Measurements from ENCODE around the gene GSPT1. TPM values are rescaled to one million over a fixed set of nuclear protein-coding genes. Genes with fewer than 3 reads are reported as not detected.
"Not testable (repeated sequence)": the region's sequence is repeated elsewhere in the genome, so short reads cannot be mapped to it uniquely, and the experiment has no call there.

Gene GSPT1
- total RNA-seq (100 to 1,000 TPM in 2 of 5 donors, 10 to 100 TPM in 3; 84.2 to 166 (median 92.5) TPM), total RNA-seq (147 to 513 (median 267) reads per million in 29 experiments)
- total RNA-seq (2013), result 84.3 TPM

- Histone ChIP-seq H3K27me3 (replicated peaks in 1 of 2; ENCODE audit: control insufficient read depth in 2 of 2, extremely low read depth in 1 of 2, insufficient read depth in 2 of 2, low read length in 1 of 2) (peaks cover 0 to 3% of the 10 kb centered on the region in 2 experiments), H3K27ac (ENCODE audit: low read length) (peak within 1 kb of the TSS; percentile 80), H3K9me3 (no peaks in the 10 kb centered on the region), H3K4me3 (ENCODE audit: control insufficient read depth in 1 of 2, extremely low read depth in 1 of 2, low read length in 1 of 2) (peak within 1 kb of the TSS; percentile 85 to 88), H3K36me3 (ENCODE audit: control insufficient read depth in 2 of 2, extremely low read depth in 1 of 2, insufficient read depth in 1 of 2, low read length in 1 of 2) (no peaks in the 10 kb centered on the region), H3K4me1 (ENCODE audit: control insufficient read depth in 1 of 2, extremely low read depth in 1 of 2, insufficient read depth in 2 of 2, low read length in 2 of 2) (peaks cover 21 to 26% of the 10 kb centered on the region in 2 experiments)
- 1% methylated on average over 75 of the region's 84 CpGs for WGBS (ENCODE audit: insufficient coverage)
- CTCF ChIA-PET, result interaction anchor here in 1 of 2 donors (0.9 to 1.5 kb wide), 2 partner anchors 64 to 660 kb away, joined by 3 to 4 read pairs; partner anchors contain the start of gene SOCS1
- Mint-ChIP-seq H3K4me1 (peaks cover 24 to 36% (median 32%) of the 10 kb centered on the region in 3 donors), H3K9me3 (no peaks in the 10 kb centered on the region), H3K27ac (peak within 1 kb of the TSS; percentile 91 to 97), H3K4me3 (peak within 1 kb of the TSS; percentile 89 to 93 (median 90)), H3K36me3 (no peaks in the 10 kb centered on the region), H3K27me3 (no peaks in the 10 kb centered on the region)
- ATAC-seq (replicated peaks in 1 of 4), result peak; percentile 88 to 95 (median 92)
- POLR2A ChIA-PET, result interaction anchor here (0.6 to 1.4 kb wide), 6 partner anchors 9 to 660 kb away, joined by 3 to 6 read pairs (median 4); no protein-coding TSS in a partner anchor
- DNase-seq, result peak; percentile 97 to 99 (median 99)
Observed at GRCh38 chr16:11915644-11916523, at the start of gene GSPT1. GSPT1 (minus strand) TSS chr16:11915956; CDS start chr16:11915720, 236 bp downstream.

GRCh38 chr16:11964761-11965551, 49.2 kb upstream of the GSPT1 start, which contains the start of gene TNFRSF17:
TNFRSF17 (plus strand) TSS chr16:11965210; CDS start chr16:11965325, 115 bp downstream.
- no peak for ATAC-seq (replicated peaks in 1 of 4)

GRCh38 chr16:11963706-11964105, 48.0 kb upstream of the GSPT1 start:
- no peaks in the 10 kb centered on the region for H3K4me1 ChIP-seq (ENCODE audit: control insufficient read depth in 1 of 2, extremely low read depth in 1 of 2, insufficient read depth in 2 of 2, low read length in 2 of 2)
- H3K27ac Mint-ChIP-seq, result no peak overlapping the region
- ATAC-seq (replicated peaks in 1 of 4), result no peak
- no peaks in the 10 kb centered on the region for H3K9me3 Mint-ChIP-seq
- H3K27ac ChIP-seq (ENCODE audit: low read length), result no peak overlapping the region
- no peaks in the 10 kb centered on the region for H3K9me3 ChIP-seq
- CTCF ChIA-PET, result no interaction called here
- H3K36me3 Mint-ChIP-seq, result no peaks in the 10 kb centered on the region
- H3K4me3 ChIP-seq (ENCODE audit: control insufficient read depth in 1 of 2, extremely low read depth in 1 of 2, low read length in 1 of 2), result no peak overlapping the region
- no peak overlapping the region for H3K4me3 Mint-ChIP-seq
- no CpG with 5 or more reads among the region's 6 CpGs for WGBS (ENCODE audit: insufficient coverage)
- POLR2A ChIA-PET, result interaction anchor here in 1 of 2 donors (0.6 kb wide), 1 partner anchor 215 kb away, joined by 3 read pairs; no protein-coding TSS in a partner anchor
- peaks cover 0 to 5% (median 0%) of the 10 kb centered on the region in 3 donors for H3K4me1 Mint-ChIP-seq
- peaks cover 0 to 3% of the 10 kb centered on the region in 2 donors for H3K27me3 Mint-ChIP-seq
- no peaks in the 10 kb centered on the region for H3K36me3 ChIP-seq (ENCODE audit: control insufficient read depth in 2 of 2, extremely low read depth in 1 of 2, insufficient read depth in 1 of 2, low read length in 1 of 2)
- no peak for DNase-seq
- H3K27me3 ChIP-seq (replicated peaks in 1 of 2; ENCODE audit: control insufficient read depth in 2 of 2, extremely low read depth in 1 of 2, insufficient read depth in 2 of 2, low read length in 1 of 2), result no peaks in the 10 kb centered on the region

More at GRCh38 chr16:11964761-11965551, 49.2 kb upstream of the GSPT1 start, which contains the start of gene TNFRSF17:
- H3K36me3 ChIP-seq (ENCODE audit: control insufficient read depth in 2 of 2, extremely low read depth in 1 of 2, insufficient read depth in 1 of 2, low read length in 1 of 2), result no peaks in the 10 kb centered on the region
- no peak for DNase-seq
- H3K9me3 ChIP-seq, result no peaks in the 10 kb centered on the region
- no peak within 1 kb of the TSS for H3K27ac ChIP-seq (ENCODE audit: low read length)
- WGBS (ENCODE audit: insufficient coverage), result 89% methylated on average over 5 of the region's 9 CpGs
- H3K27me3 ChIP-seq (replicated peaks in 1 of 2; ENCODE audit: control insufficient read depth in 2 of 2, extremely low read depth in 1 of 2, insufficient read depth in 2 of 2, low read length in 1 of 2), result no peaks in the 10 kb centered on the region
- Mint-ChIP-seq H3K36me3 (no peaks in the 10 kb centered on the region), H3K4me3 (no peak within 1 kb of the TSS), H3K27me3 (peaks cover 0 to 3% of the 10 kb centered on the region in 2 donors), H3K27ac (no peak within 1 kb of the TSS), H3K4me1 (peaks cover 0 to 5% (median 0%) of the 10 kb centered on the region in 3 donors), H3K9me3 (no peaks in the 10 kb centered on the region)
- H3K4me1 ChIP-seq (ENCODE audit: control insufficient read depth in 1 of 2, extremely low read depth in 1 of 2, insufficient read depth in 2 of 2, low read length in 2 of 2), result no peaks in the 10 kb centered on the region
- ChIA-PET POLR2A (interaction anchor here (0.6 to 0.7 kb wide), 3 partner anchors 18 to 81 kb away, joined by 3 to 5 read pairs (median 3); no protein-coding TSS in a partner anchor), CTCF (no interaction called here)
- no peak within 1 kb of the TSS for H3K4me3 ChIP-seq (ENCODE audit: control insufficient read depth in 1 of 2, extremely low read depth in 1 of 2, low read length in 1 of 2)

GRCh38 chr16:11962978-11963377, 47.2 kb upstream of the GSPT1 start:
- H3K9me3 ChIP-seq; H3K27ac Mint-ChIP-seq; H3K27me3 Mint-ChIP-seq; DNase-seq; CTCF ChIA-PET; H3K9me3 Mint-ChIP-seq; ATAC-seq (replicated peaks in 1 of 4); H3K4me3 ChIP-seq (ENCODE audit: control insufficient read depth in 1 of 2, extremely low read depth in 1 of 2, low read length in 1 of 2); H3K27ac ChIP-seq (ENCODE audit: low read length); H3K27me3 ChIP-seq (replicated peaks in 1 of 2; ENCODE audit: control insufficient read depth in 2 of 2, extremely low read depth in 1 of 2, insufficient read depth in 2 of 2, low read length in 1 of 2); H3K4me1 ChIP-seq (ENCODE audit: control insufficient read depth in 1 of 2, extremely low read depth in 1 of 2, insufficient read depth in 2 of 2, low read length in 2 of 2); H3K36me3 ChIP-seq (ENCODE audit: control insufficient read depth in 2 of 2, extremely low read depth in 1 of 2, insufficient read depth in 1 of 2, low read length in 1 of 2); H3K4me3 Mint-ChIP-seq; H3K36me3 Mint-ChIP-seq; H3K4me1 Mint-ChIP-seq: not testable (repeated sequence)
- WGBS (ENCODE audit: insufficient coverage), result 84% methylated on average over 2 of the region's 11 CpGs
- POLR2A ChIA-PET, result interaction anchor here (0.6 kb wide), 3 partner anchors 9 to 797 kb away, joined by 5 to 7 read pairs (median 5); no protein-coding TSS in a partner anchor

GRCh38 chr16:11962457-11962856, 46.7 kb upstream of the GSPT1 start:
- not testable (repeated sequence) for H3K9me3 ChIP-seq; DNase-seq; H3K4me1 ChIP-seq (ENCODE audit: control insufficient read depth in 1 of 2, extremely low read depth in 1 of 2, insufficient read depth in 2 of 2, low read length in 2 of 2); H3K4me3 Mint-ChIP-seq; H3K4me1 Mint-ChIP-seq; H3K27me3 Mint-ChIP-seq; H3K27me3 ChIP-seq (replicated peaks in 1 of 2; ENCODE audit: control insufficient read depth in 2 of 2, extremely low read depth in 1 of 2, insufficient read depth in 2 of 2, low read length in 1 of 2); H3K36me3 ChIP-seq (ENCODE audit: control insufficient read depth in 2 of 2, extremely low read depth in 1 of 2, insufficient read depth in 1 of 2, low read length in 1 of 2); H3K27ac ChIP-seq (ENCODE audit: low read length); H3K4me3 ChIP-seq (ENCODE audit: control insufficient read depth in 1 of 2, extremely low read depth in 1 of 2, low read length in 1 of 2); H3K9me3 Mint-ChIP-seq; H3K27ac Mint-ChIP-seq; H3K36me3 Mint-ChIP-seq; ATAC-seq (replicated peaks in 1 of 4)
- CTCF ChIA-PET, result interaction anchor here in 1 of 2 donors (0.7 kb wide), 1 partner anchor 1018 kb away, joined by 3 read pairs; no protein-coding TSS in a partner anchor
- 96% methylated on average over 3 of the region's 5 CpGs for WGBS (ENCODE audit: insufficient coverage)
- POLR2A ChIA-PET, result interaction anchor here in 1 of 2 donors (0.7 kb wide), 1 partner anchor 1944 kb away, joined by 5 read pairs; no protein-coding TSS in a partner anchor

All from T-cell (primary cell).